ENCODE results near the gene MCTP1.

GRCh38 chr5:95114305-95114704 is 170.6 kb downstream of the MCTP1 start:
- TF ChIP-seq CTCF (conservative IDR thresholded peaks at IDR 0.05; ENCODE audit: low read depth, low read length), result no peak
- no peak for TF ChIP-seq EZH2 (IDR thresholded peaks at IDR 0.05; ENCODE audit: low read length, unreplicated experiment)
